GM19372 (cell line): ENCODE results near the gene AQP3.
A peak's percentile ranks its signal among the peaks of the same experiment; 100 is the strongest.
"Not testable (repeated sequence)": the region's sequence is repeated elsewhere in the genome, so short reads cannot be mapped to it uniquely, and the experiment has no call there.

Experiments used
- ATAC-seq: cut with Tn5 transposase; IDR thresholded peaks from one replicate; pipeline ENCODE4 v1.9.1; 2021; ENCODE audit warnings: mild to moderate bottlenecking, low read depth, moderate library complexity; ENCODE audit not compliant: unreplicated experiment

The AQP3 gene

DNA sequence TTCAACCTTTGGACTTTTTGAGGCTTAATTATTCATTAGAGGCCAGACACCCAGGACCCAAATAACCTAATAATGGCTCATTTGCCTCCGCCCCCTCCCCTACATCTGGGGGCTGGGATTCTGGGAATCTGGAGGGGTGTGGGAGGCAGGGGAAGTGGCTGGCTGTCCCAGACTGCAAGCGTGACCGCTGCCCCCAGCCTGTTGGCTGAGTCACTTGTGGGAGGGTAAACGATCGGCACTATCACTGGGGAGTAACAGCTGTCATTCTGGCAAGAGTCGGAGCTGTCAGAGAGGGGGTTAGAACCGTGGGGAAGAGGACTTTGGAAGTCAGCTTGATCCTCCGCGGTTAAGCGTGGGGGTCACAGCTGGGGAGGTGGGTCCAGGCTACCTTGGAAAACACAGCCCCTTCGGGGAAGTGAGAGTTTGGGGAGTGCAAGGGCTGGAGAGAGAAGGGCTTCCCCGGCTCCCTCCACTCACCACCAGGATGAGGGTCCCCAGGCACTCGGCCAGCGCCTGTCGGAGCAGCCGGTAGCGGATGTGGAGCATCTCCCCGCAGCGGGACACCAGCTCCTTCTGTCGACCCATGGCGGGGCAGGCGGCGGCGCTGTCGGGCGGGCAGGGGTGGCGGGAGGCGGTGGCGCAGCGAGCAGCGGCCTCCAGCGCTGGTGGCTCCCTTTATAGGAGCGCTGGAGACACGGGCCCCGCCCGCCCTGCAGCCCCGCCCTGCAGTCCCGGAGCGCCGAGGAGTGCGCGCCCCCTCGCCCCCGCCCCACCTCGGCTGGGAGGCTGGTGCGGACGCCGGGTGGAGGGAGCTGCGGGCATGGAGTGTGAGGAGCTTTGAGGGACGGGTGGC is at the start of gene AQP3:
TSS of gene AQP3 (minus strand) at position 648 of the 853 bp plus-strand sequence. CDS start at position 585, 63 bp downstream.
- ATAC-seq, result peak; percentile 59

DNA sequence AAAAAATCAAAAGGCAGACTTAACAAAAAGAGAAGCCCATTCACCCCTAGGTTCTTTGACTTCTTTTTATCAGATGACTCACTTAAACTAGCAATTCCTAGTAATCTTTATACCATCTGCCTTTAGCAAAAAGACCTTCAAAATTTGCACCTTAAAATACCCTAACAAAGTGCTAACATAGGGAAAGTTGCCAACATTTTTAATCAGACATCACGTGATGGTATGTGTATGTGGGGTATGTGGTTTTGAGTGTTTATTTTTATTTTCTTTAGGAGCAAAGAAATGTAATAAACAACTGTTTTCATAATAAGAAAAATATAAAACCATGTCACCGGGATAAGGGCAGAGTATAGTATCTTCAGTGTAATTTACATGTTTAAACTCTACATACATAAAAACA is 46.4 kb upstream of the AQP3 start:
- ATAC-seq, result not testable (repeated sequence)

DNA sequence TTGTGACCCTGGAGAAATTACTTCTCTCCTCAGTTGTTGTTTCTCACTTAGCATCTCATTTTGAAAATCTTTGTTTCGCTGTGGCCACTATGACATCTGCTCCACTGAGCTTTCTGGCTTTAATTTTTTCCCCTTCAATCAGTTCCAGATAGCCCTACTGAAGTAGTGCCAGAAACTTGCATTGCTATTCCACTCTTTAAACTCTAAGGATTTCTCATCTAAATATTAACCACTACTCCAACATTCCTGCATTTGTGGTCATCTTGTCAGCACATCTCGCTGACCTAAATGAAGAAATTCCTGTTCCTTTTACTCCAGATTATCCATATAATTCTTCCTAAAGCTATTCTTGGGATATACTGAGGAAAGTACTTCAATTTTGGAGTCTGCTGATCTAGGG is 41.7 kb upstream of the AQP3 start:
- no peak for ATAC-seq

DNA sequence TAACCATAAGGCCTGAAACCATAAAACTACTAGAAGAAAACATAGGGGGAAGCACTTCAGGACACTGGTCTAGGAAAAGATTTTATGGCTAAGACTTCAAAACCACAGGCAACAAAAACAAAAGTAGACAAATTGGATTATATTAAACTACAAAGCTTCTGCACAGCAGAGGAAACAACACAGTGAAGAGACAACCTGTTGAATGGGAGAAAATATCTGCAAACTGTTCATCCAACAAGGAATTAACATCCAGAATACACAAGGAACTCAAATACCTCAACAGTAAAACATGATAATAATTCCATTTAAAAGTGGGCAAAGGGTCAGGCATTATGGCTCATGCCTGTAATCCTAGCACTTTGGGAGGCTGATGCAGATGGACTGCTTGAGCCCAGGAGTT is 37.9 kb upstream of the AQP3 start:
- ATAC-seq, result not testable (repeated sequence)

DNA sequence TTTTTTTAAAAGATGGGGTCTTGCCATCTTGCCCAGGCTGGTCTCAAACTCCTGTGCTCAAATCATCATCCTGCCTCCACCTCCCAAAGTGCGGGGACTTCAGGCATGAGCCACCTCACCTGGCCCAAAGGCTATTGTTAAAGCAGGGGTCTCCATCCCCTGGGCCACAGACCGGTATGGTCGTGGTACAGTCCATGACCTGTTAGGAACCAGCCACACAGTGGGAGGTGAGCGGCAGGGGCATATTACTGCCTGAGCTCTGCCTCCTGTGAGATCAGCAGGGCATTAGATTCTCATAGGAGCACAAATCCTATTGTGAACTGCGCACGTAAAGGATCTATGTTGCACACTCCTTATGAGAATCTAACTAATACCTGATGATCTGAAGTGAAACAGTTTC is 33.6 kb upstream of the AQP3 start:
- ATAC-seq, result no peak

DNA sequence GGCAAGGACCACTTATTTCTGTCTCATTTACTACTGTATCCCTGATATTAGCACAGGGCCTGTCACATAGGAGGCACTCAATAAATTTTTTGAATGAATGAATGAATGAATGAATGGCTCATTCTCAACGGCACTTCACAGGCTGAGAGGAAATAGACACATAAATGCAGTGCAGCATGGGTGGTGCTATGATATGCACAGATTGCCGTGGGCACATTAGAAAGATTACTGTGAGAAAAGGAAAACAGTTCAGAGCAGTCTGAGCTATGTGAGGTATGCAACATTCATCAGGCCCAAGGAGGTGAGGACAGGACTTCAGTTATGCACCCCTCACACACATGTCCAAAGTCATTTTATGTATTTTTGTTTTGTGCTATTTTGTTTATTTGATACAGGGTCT is 32.7 kb upstream of the AQP3 start:
- ATAC-seq, result no peak

DNA sequence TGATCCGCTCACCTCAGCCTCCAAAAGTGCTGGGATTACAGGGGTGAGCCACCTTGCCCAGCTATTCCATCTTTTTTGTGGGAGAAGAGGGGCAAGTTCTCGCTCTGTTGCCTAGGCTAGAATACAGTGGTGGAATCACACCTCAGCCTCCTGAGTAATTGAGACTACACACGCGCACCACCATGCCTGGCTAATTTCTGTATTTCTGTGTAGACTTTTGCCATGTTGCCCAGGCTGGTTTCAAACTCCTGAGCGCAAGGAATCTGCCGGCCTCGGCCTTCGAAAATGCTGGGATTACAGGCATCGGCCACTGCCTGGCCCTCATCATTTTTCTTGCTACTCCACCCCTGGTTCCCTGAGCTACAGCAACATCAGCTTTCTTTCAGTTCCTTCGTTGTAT is 29.1 kb upstream of the AQP3 start:
- no peak for ATAC-seq

DNA sequence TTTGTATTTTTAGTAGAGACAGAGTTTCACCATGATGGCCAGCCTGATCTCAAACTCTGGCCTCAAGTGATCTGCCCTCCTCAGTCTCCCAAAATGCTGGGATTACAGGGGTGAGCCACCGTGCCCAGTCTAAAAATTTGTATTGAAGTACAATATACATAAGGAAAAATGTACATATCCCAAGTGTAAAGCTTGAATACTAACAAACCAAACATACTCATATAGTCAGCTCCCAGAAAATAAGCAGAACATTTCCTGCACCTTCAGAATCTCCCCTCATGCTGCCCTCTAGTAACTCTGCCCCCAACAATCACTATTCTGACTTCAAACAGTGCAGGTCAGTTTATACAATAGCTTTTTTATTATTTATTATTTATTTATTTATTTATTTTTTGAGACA is 28.0 kb upstream of the AQP3 start:
- no peak for ATAC-seq

DNA sequence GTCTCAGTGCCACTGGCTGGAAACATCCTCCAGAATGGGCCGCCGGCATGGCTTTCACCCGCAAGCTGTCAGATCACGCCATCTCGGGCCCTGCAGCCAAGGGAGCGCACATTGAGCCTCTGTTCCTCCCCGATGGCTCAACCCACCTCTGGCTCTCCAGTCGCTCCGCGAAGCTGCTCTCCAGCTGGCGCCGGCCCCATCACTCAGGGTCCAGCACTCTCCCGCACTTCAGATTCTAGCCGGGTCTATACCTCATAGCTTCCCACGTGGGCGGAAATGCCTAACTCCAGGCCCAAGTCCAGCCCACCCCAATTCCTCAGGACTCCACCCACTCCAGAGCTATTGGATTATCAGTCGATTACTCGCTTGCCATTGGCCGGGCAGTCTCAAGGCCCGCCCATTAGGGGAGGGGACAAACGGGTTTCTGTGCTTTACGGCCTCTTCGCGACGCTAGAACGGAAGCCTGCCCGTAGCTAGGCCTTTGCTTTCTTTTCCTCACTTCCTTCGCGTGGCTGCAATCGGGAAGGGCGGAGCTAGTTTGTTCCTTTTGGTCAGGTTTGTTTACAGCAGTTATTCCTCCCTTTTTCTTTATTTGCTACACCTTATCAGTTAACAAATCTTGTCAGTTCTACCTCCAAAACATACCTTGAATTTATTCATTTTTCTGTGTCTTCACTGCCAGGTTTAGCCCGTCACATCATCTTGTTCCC is 26.4 kb upstream of the AQP3 start, which contains the start of gene NOL6:
TSS of gene NOL6 (minus strand) at position 282 of the 710 bp plus-strand sequence. CDS start at position 200, 82 bp downstream.
- peak; percentile 97 for ATAC-seq

DNA sequence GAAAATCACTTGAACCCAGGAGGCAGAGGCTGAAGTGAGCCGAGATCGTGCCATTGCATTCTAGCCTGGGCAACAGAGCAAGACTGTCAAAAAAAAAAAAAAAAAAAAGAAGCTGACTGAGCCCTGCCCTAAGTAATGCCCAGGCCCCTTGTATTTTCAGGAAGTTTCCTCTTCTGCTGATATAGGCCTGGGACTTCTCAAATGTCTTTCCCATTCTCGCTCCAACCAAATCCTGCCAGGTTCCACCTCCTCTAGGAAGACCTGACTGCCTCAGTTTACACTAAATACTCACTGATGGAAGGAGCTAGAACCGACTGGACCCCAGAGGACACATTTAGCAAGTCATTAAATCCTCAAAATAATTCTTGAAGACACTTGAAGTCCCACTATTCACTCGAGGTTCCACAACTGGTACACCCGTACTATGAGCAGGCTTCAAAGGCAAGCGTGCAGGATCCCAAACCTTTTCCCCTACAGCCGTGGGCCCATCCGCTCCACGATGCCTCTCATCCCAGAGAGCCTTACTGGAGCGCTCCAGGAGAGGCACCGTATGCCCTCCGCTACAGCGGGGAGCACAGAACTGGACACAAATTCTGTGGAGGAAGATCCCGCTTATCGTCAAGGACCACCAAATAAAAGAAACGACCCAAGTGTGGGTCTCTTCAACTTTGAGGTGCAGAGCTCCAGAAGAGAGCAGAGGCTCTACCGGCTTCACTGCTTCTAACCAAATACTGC is 25.7 kb upstream of the AQP3 start:
- no peak for ATAC-seq

DNA sequence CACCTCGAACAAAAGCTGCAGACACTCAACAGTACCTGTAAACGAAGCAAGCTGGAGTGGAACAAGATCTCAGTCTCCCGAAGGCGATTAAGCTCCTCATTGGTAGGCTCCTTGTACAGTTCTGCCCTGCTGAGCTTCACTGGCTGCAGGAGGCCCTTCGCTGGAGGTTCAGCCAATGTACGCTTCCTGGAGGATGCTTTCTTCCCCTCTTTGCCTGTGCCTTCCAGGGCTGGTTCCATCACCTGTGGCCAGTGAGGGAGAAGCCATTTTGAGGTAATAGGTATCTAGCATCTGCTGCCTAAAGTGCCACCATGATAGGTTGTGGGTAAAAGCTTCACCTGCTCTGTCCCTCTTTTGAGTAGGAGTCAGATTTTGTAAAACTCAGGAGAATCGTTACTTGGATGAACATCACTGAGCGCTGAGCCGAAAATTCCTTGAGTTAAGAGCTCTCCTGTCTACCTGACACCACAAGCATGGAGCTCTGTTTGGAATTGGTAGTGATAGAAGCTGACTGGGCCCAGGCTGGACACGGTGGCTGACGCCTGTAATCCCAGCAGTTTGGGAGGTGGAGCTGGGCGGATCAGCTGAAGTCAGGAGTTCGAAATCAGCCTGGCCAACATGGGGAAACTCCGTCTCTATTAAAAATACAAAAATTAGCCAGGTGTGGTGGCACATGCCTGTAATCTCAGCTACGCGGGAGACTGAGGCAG is 24.9 kb upstream of the AQP3 start:
- no peak for ATAC-seq

DNA sequence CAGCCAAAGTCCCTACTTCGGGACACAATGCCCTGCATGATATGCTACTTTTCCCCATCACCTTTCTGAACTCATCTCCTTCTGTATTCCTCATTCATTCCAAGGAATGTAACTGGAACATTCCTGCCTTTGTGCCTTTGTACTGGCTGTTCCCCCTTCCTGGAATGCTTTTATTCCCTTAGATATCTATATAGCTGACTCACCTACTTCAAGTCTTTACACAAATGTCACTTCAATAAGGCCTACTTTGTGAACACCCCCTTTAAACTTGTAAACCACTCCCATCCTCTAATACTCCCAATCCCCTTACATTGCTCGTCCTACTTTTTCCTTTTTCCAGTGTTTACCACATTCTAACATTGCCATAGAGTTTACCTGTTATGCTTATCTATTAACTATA is 24.0 kb upstream of the AQP3 start:
- no peak for ATAC-seq

DNA sequence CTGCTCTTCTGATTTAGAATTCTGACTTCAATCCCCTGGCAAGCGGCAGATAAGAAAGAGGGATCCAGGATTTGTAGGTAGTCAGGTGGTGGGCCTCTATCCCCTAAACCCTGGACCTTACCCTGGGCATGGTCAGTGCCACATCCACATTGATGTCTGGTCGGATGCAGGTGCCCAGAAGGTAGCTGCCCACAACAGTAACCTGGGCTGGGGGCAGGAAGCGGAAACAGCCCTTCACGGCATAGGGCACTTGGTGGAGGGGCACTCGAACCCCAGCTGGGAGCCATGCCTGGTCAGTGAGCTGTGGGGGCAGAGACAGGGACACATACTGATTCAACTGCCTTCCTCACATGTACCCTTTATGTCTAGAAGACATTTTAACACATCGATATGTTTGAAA is 22.5 kb upstream of the AQP3 start:
- no peak for ATAC-seq

DNA sequence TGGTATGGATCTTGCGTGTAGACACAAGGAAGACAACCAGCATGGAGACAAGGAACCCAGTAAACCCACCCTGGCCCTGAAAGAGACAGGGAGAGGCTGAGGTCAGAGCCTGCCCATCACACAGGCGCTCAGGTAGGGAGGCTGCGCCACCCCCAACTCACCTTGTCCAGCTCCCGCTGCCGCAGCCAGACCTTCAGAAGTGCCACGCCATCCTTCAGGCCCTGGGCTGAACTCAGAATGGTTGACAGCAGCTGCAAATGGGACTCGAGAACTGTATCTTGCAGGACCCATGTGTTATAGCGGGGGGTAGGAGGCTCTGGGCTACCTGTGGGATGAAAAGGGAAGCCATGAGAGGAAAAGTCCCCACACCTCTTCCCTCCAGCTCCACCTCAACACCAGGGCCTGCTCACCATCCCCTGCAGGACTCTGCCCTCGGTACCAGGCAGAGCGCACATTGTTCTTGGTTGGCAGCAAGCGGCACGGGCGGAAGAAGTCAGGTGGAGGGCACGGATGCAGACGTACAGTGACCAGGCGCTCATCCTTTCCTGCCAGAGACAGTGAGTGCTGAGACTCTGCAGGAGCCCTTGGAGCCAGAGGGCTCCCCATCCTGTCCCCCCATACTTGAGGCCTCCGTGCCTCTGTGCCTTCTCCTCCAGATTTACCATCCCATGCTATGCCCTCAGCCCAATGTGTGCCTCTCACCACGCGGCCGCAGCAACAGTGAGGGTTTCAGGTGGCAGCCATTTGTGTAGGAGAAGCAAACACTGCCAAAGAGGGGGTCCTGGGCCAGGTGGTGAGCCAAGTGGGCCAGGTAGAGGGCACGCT is 21.6 kb upstream of the AQP3 start:
- ATAC-seq, result no peak

DNA sequence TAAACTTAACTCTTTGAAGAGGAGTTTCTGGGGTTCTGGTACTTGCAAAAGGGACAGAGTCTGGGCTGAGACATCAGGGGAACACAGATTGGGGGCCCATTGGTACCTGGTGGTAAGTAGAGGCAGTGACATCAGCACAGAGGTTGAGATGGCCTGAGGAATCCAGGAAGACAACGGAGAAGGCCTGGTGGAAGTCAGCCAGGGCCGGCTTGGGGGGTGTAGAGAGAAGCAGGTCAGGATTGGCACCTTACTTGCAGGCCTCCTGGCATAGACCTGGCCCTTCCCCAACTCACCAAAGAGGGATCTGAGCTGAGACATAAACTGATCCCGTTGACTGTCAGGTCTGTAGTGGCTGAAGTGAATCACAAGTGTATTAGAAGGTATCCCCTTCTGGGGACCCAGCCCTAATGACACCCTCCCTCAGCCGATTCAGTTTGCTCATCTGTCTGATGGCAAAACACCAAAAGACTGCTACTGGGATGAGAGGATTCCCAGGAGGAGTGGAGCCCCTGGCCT is 20.9 kb upstream of the AQP3 start:
- ATAC-seq, result no peak

DNA sequence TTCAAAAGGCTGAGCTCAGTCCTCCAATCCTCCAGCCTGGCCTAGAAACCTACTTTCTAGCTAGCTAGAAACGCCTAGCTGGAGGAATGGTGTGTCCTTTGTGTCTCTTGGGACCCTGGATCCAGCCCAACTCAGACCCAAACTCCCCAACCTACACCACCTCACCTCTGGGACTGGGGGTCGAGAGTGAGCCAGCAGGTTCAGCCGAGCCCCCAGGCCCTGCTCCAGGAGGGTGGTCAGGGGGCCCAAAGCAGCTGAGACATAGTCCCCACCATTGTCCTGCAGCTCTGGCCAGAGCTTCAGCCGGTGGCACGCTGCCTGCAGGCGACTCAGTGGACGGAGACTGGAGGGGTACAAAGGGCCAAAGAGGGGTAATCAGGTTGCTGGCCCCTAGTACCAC is 20.1 kb upstream of the AQP3 start:
- no peak for ATAC-seq

DNA sequence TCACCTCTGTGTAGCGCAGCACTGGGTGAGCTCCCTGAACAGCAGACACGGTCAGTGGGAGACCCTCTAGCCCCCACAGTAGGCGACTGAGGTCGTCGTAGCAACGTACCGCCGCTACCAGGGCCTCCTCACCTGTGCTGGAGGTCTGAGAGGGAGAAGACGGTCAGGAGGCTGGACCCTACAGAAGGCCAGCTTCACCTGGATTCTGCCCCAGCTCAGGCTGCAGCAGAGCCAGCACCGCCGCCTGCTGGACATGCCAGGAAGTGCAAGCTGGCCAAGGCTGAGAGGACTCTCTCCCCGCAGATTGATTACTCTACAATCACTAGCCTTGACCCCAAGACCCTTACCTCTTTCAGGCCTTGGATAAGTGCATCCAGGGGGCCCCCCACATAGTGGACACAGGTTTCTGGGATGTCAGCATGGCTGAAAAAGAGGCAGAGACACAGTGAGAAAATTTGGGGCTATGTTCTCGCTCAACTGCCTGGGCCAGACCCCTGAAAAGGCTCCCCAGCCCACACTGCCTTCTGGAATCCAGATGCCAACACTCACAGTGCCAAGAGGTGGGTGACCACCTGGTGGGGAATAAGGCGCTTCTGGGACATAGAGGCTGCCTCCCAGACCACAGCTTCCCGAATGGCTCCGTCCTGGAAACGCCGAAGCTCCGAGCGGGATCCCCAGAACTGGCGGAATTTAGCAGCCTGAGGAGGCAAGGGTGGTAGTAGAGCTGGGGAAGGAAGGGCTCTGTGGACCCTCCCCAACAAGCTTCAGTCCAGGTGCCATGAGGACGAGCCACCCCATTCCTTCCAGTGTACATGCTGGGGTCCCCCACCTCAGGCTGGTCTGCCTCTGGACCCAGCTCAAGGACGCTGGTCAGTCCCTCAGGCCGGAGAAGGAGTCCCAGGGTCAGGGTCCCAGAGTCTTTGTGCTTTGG is 19.4 kb upstream of the AQP3 start:
- no peak for ATAC-seq
